IMR-90 (cell line): Measurements from ENCODE around the gene RNF149. TPM values are rescaled to one million over a fixed set of nuclear protein-coding genes. Genes with fewer than 3 reads are reported as not detected.

Source experiments
- ATAC-seq: fragments of 200-7000 bp; cut with Tn5 transposase; 2 replicates; pipeline ENCODE4 v1.9.1; 2020; ENCODE audit warnings: low read depth, mild to moderate bottlenecking, moderate library complexity
- BruUV-seq: library from RNA; stranded (reverse); fragments of 400-500 nt; replicated peaks from 2 replicates; lab custom pipeline; 2021; lab: Mats Ljungman, UMichigan
- CTCF ChIA-PET: fragments of 300-600 bp; formaldehyde crosslinking; extraction: SDS; loops from one replicate; lab custom pipeline; 2021; ENCODE audit warnings: antibody characterized with exemption; lab: Yijun Ruan, JAX
- POLR2A ChIA-PET: fragments of 300-600 bp; sonication (Branson Sonifier 250); formaldehyde crosslinking; loops from one replicate; lab custom pipeline; 2022; ENCODE audit warnings: antibody characterized with exemption; ENCODE audit not compliant: unreplicated experiment; lab: Charles Lee
- DNase-seq: peaks from one replicate; pipeline ENCODE4 v3.0.0; 2013
- H2AFZ ChIP-seq: replicated peaks from 2 replicates; pipeline ENCODE3; 2013; ENCODE audit warnings: low read length, mild to moderate bottlenecking; ENCODE audit not compliant: poor library complexity
- H2AK5ac ChIP-seq: 2 replicates; pipeline ENCODE4 v1.6.1; 2013; ENCODE audit warnings: low read depth, low read length, inconsistent platforms
- H2AK9ac ChIP-seq: replicated peaks from 2 replicates; pipeline ENCODE3; 2013; ENCODE audit warnings: mild to moderate bottlenecking, low read depth, low read length, moderate library complexity; ENCODE audit not compliant: poor library complexity
- H2BK120ac ChIP-seq: 2 replicates; pipeline ENCODE4 v1.6.1; 2013; ENCODE audit warnings: low read depth, low read length, inconsistent platforms
- H2BK15ac ChIP-seq: 3 replicates; pipeline ENCODE4 v1.6.1; 2013; ENCODE audit warnings: low read depth, low read length, inconsistent platforms
- H2BK20ac ChIP-seq: 2 replicates; pipeline ENCODE4 v1.6.1; 2013; ENCODE audit warnings: low read depth, mild to moderate bottlenecking, inconsistent platforms, low read length, moderate library complexity
- H2BK5ac ChIP-seq: 2 replicates; pipeline ENCODE4 v1.6.1; 2013; ENCODE audit warnings: mild to moderate bottlenecking, low read depth, low read length, inconsistent platforms; ENCODE audit not compliant: poor library complexity, severe bottlenecking
- H3K14ac ChIP-seq: replicated peaks from 2 replicates; pipeline ENCODE4 v1.6.1; 2013; ENCODE audit warnings: low read depth, low read length, inconsistent platforms
- H3K18ac ChIP-seq: 2 replicates; pipeline ENCODE4 v1.6.1; 2013; ENCODE audit warnings: low read depth, low read length, control low read depth
- H3K23ac ChIP-seq: 2 replicates; pipeline ENCODE4 v1.6.1; 2013; ENCODE audit warnings: low read depth, low read length, inconsistent platforms
- H3K27ac ChIP-seq: 2 replicates; pipeline ENCODE4 v1.5.1; 2013; ENCODE audit warnings: mild to moderate bottlenecking, control low read depth, low read length; ENCODE audit not compliant: insufficient read depth
- H3K27me3 ChIP-seq: 2 replicates; pipeline ENCODE4 v1.6.1; 2013; ENCODE audit warnings: low read length; ENCODE audit not compliant: control insufficient read depth, insufficient read depth
- H3K36me3 ChIP-seq: 2 replicates; pipeline ENCODE4 v1.6.1; 2013; ENCODE audit warnings: low read length, mixed read lengths; ENCODE audit not compliant: control insufficient read depth, insufficient read depth
- H3K4ac ChIP-seq: 2 replicates; pipeline ENCODE4 v1.6.1; 2013; ENCODE audit warnings: low read depth, low read length, inconsistent platforms
- H3K4me1 ChIP-seq: 2 replicates; pipeline ENCODE4 v1.6.1; 2013; ENCODE audit warnings: low read length, mixed read lengths; ENCODE audit not compliant: control insufficient read depth, insufficient read depth
- H3K4me2 ChIP-seq: 2 replicates; pipeline ENCODE4 v1.6.1; 2013; ENCODE audit warnings: low read depth, mild to moderate bottlenecking, control low read depth, low read length, moderate library complexity
- H3K4me3 ChIP-seq: 2 replicates; pipeline ENCODE4 v1.5.1; 2013; ENCODE audit warnings: low read depth, mild to moderate bottlenecking, control low read depth, low read length, moderate library complexity; ENCODE audit not compliant: insufficient read depth
- H3K56ac ChIP-seq: 2 replicates; pipeline ENCODE4 v1.6.1; 2013; ENCODE audit warnings: low read length, inconsistent platforms; ENCODE audit not compliant: insufficient read depth; ENCODE audit errors: extremely low read depth
- H3K79me1 ChIP-seq, 2 experiments: 2 replicates each; pipeline ENCODE4 v1.6.1; 2013; ENCODE audit warnings: low read length in 2 of 2, inconsistent platforms in 1 of 2, low read depth in 1 of 2
- H3K9ac ChIP-seq: 2 replicates; pipeline ENCODE4 v1.6.1; 2013; ENCODE audit warnings: low read depth, low read length, control low read depth
- H3K9me1 ChIP-seq: 2 replicates; pipeline ENCODE4 v1.6.1; 2013; ENCODE audit warnings: low read length, inconsistent platforms; ENCODE audit not compliant: insufficient read depth
- H3K9me3 ChIP-seq: 2 replicates; pipeline ENCODE4 v1.6.1; 2013; ENCODE audit warnings: low read length; ENCODE audit not compliant: control insufficient read depth, insufficient read depth
- H4K20me1 ChIP-seq: 2 replicates; pipeline ENCODE4 v1.6.1; 2013; ENCODE audit warnings: low read length, inconsistent platforms; ENCODE audit not compliant: insufficient read depth
- H4K5ac ChIP-seq: 2 replicates; pipeline ENCODE4 v1.6.1; 2013; ENCODE audit warnings: mild to moderate bottlenecking, low read depth, low read length, control low read depth
- H4K8ac ChIP-seq, 2 experiments: 2 replicates each; pipeline ENCODE4 v1.6.1; 2013; ENCODE audit warnings: low read depth in 2 of 2, low read length in 2 of 2, control low read depth in 1 of 2, inconsistent platforms in 1 of 2
- H4K91ac ChIP-seq: 2 replicates; pipeline ENCODE4 v1.6.1; 2013; ENCODE audit warnings: low read depth, low read length, inconsistent platforms; ENCODE audit not compliant: insufficient read depth
- CEBPB ChIP-seq: IDR thresholded peaks from 2 replicates; pipeline ENCODE4 v1.6.1; 2012; ENCODE audit warnings: low read depth, low read length, improper control_type of control experiment
- ELK1 ChIP-seq: fragments of 150-350 bp; IDR thresholded peaks from 2 replicates; pipeline ENCODE4 v1.6.1; 2016; ENCODE audit warnings: low read depth, mild to moderate bottlenecking, low read length, moderate library complexity, borderline replicate concordance
- FOS ChIP-seq: fragments of 150-350 bp; IDR thresholded peaks from 2 replicates; pipeline ENCODE4 v1.6.1; 2016; ENCODE audit warnings: low read depth, low read length
- MAFK ChIP-seq: IDR thresholded peaks from 2 replicates; pipeline ENCODE4 v1.6.1; 2012; ENCODE audit warnings: low read depth, low read length, improper control_type of control experiment
- NFE2L2 ChIP-seq: fragments of 150-350 bp; IDR thresholded peaks from 2 replicates; pipeline ENCODE4 v1.6.1; 2016; ENCODE audit warnings: low read depth, mild to moderate bottlenecking, low read length
- RAD21 ChIP-seq: IDR thresholded peaks from 2 replicates; pipeline ENCODE4 v1.6.1; 2012; ENCODE audit warnings: low read length, improper control_type of control experiment
- RFX5 ChIP-seq: IDR thresholded peaks from 2 replicates; pipeline ENCODE4 v1.8.0; 2012; ENCODE audit warnings: low read depth, mild to moderate bottlenecking, low read length, moderate library complexity
- WGBS, 2 experiments: methylation state at CpG; one replicate each; pipeline versions ENCODE4 v1.1.5 to v1.1.7; 2013; ENCODE audit warnings: missing lambda C conversion rate in 2 of 2; ENCODE audit not compliant: insufficient read length in 1 of 2; ENCODE audit errors: extremely low coverage in 2 of 2; 5-methylcytosine and 5-hydroxymethylcytosine counted together
- dilution Hi-C: fragments of 300-500 bp; cut with HindIII; formaldehyde crosslinking; loops from one replicate; pipeline ENCODE4 v1.14.3; 2018; ENCODE audit warnings: low sequenced_read_pairs; ENCODE audit not compliant: unreplicated experiment
- in situ Hi-C: fragments of 300-500 bp; cut with MboI; formaldehyde crosslinking; loops from 3 replicates; pipeline ENCODE4 v1.14.3; 2019; ENCODE audit warnings: low sequenced_read_pairs, inconsistent platforms, mixed read lengths
- intact Hi-C: fragments of 100-400 bp; cut with micrococcal nuclease; formaldehyde crosslinking; loops from 2 replicates; pipeline ENCODE4 v1.10.0; 2022
- polyA plus RNA-seq, 3 experiments: library from polyadenylated mRNA; depleted of rRNA; stranded (reverse); fragments of >200 nt; gene quantifications; 2 replicates each; pipeline ENCODE4 v1.2.3, GENCODE V29; 2012; ENCODE audit warnings: low replicate concordance in 1 of 3
- total RNA-seq: library from RNA; depleted of rRNA; stranded (reverse); fragments of >200 nt; gene quantifications from 2 replicates; pipeline ENCODE4 v1.2.3, GENCODE V29; 2012
- TF ChIP-seq, protein P1 (sequence below): fragments of 150-350 bp; IDR thresholded peaks from 2 replicates; pipeline ENCODE4 v1.6.1; 2017; ENCODE audit warnings: mild to moderate bottlenecking, antibody characterized with exemption, low read length, low read depth

RNF149 gene
- total and polyA plus RNA-seq, 2 of the 4 experiments (the other 2 are of a cell fraction): 14.5 to 18.6 TPM

DNA sequence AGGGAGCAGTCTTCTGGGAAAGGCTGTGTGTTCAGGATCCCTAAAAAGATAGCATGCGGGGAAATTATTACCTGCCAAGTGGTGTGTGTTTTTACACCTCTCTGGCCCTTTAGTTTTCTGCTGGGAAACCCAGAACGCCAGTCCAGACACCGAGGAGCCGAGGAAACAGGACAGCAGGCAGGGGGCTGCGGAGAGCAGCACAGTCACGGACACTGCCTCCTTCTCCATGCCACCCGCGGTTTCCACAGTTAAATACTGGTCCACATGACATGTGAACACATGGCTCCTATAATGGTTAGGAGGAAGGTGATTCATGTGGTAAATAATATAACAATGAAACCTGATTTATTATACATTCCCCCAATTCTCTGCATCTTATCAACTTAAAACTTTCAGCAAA is 35.4 kb downstream of the RNF149 start:
- no TSS peak for BruUV-seq
- H2BK20ac ChIP-seq: no peak overlapping the region
- H3K9ac ChIP-seq: no peak overlapping the region
- no peak overlapping the region for H3K14ac ChIP-seq
- no peak overlapping the region for H3K18ac ChIP-seq
- H4K91ac ChIP-seq: no peak overlapping the region
- no peak overlapping the region for H3K23ac ChIP-seq
- dilution Hi-C loops (no loop called here), intact Hi-C loops (no loop called here), in situ Hi-C loops (no loop called here)
- H3K27ac ChIP-seq: no peak overlapping the region
- no peak overlapping the region for H4K5ac ChIP-seq
- ChIA-PET POLR2A (no interaction called here), CTCF (no interaction called here)
- H2AK9ac ChIP-seq: no peak overlapping the region
- H3K36me3 ChIP-seq: peaks cover 31% of the 10 kb centered on the region
- H3K4me1 ChIP-seq: no peaks in the 10 kb centered on the region
- no peak overlapping the region for H2AFZ ChIP-seq
- peaks cover 1% of the 10 kb centered on the region; the same call in 1 of the 2 replicates for H3K9me1 ChIP-seq
- ATAC-seq: no peak
- no peak overlapping the region for H4K8ac ChIP-seq
- H3K27me3 ChIP-seq: no peaks in the 10 kb centered on the region
- H2BK15ac ChIP-seq: no peak overlapping the region
- H3K56ac ChIP-seq: no peak overlapping the region
- H3K4ac ChIP-seq: no peak overlapping the region
- H2BK5ac ChIP-seq: no peak overlapping the region
- H3K4me2 ChIP-seq: no peak overlapping the region
- H4K20me1 ChIP-seq: no peaks in the 10 kb centered on the region
- H3K9me3 ChIP-seq: no peaks in the 10 kb centered on the region
- no peak for DNase-seq
- H2AK5ac ChIP-seq: no peak overlapping the region
- no peak overlapping the region for H2BK120ac ChIP-seq
- H3K79me1 ChIP-seq: peaks cover 2 to 18% of the 10 kb centered on the region in 2 experiments; a peak in 3 of 4 replicates
- WGBS, 2 experiments: no CpG with 5 or more reads among the region's 8 CpGs
- H3K4me3 ChIP-seq: no peak overlapping the region
- TF ChIP-seq ELK1: no peak
- no peak for TF ChIP-seq RAD21
- TF ChIP-seq FOS: no peak
- no peak for TF ChIP-seq MAFK
- TF ChIP-seq NFE2L2: no peak
- TF ChIP-seq, protein P1, sequence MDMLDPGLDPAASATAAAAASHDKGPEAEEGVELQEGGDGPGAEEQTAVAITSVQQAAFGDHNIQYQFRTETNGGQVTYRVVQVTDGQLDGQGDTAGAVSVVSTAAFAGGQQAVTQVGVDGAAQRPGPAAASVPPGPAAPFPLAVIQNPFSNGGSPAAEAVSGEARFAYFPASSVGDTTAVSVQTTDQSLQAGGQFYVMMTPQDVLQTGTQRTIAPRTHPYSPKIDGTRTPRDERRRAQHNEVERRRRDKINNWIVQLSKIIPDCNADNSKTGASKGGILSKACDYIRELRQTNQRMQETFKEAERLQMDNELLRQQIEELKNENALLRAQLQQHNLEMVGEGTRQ: no peak
- TF ChIP-seq CEBPB: no peak
- TF ChIP-seq RFX5: no peak
